ENCODE results near the gene ATOSB. TPM values are rescaled to one million over a fixed set of nuclear protein-coding genes. Genes with fewer than 3 reads are reported as not detected.

The ATOSB gene
- total and polyA plus RNA-seq, 9 of the 15 experiments (the other 6 are each of a cell fraction or from before 2014, with no cell fraction given) = 0.45 to 8.0 (median 4.2) TPM

DNA sequence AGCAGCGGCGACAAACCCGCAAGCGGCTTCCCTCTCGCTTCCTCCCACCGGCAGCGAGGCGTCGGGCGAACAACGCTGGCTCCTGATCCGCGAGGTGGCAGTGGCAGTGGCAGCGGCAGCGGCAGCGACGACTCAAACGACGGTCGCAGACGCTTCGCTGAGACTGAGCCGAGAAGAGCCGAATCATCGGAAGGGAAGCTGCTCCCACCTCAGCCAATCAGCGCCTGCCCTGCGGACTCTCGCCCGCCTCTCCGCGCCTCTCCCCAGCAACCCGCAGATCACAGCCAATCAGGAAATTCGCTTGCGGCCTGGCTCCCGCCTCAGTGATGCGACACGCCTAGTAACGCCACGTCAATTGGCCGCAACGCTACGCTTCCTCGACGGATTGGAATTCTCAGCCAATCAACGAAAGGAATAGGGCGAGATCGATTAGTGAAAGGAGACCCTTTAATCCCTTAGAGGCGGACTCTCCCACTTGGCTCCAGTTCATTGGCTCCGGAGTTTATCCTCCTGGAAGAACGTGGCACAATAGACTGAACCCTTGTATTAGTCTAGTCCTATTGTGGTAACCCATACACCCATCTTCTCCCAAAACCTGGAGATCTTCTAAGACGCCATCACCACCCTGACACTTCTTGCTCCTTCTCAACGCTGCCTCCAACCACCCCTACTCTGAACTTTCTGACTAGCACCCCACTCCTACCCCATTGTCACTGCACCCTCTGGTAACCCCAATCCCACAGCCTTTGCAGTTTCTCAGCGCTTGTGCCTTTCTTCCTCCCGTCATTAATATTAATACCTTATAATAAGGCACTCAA is 43.0 kb downstream of the ATOSB start, which contains the start of gene VCP (continued):
- TF ChIP-seq ILK (tag; IDR thresholded peaks at IDR 0.05; ENCODE audit: borderline replicate concordance, low read depth) (no peak), SMAD1 (IDR thresholded peaks at IDR 0.05; ENCODE audit: low read depth, low read length, partially characterized antibody) (no peak), RBM39 (optimal IDR thresholded peaks at IDR 0.05; ENCODE audit: low read depth, low read length) (no peak), PML (IDR thresholded peaks at IDR 0.05; ENCODE audit: low read length) (peak; percentile 49; the same call in 1 of the 2 replicates), FOS (IDR thresholded peaks at IDR 0.05; ENCODE audit: extremely low read depth, insufficient read length) (peak; percentile 92), XRCC3 (IDR thresholded peaks at IDR 0.05) (no peak), ELF1 (tag; IDR thresholded peaks at IDR 0.05) (no peak), FOXO4 (CRISPR knock-in tag; IDR thresholded peaks at IDR 0.05) (no peak), CBX1 (IDR thresholded peaks at IDR 0.05; ENCODE audit: low read depth) (peak; percentile 36; the same call in 1 of the 2 replicates), ZNF79 (CRISPR knock-in tag; IDR thresholded peaks at IDR 0.05; ENCODE audit: low read depth) (no peak), SPI1 (IDR thresholded peaks at IDR 0.05; ENCODE audit: borderline replicate concordance, low read depth, low read length) (no peak), ZNF444 (CRISPR knock-in tag; IDR thresholded peaks at IDR 0.05) (no peak), CHD2 (IDR thresholded peaks at IDR 0.05; ENCODE audit: low read depth, low read length) (peak; percentile 74), SMAD4 (CRISPR knock-in tag; conservative IDR thresholded peaks at IDR 0.05) (0 out of 2 replicates have a peak, but pooled peaks have one; percentile 1), HEY1 (CRISPR knock-in tag; IDR thresholded peaks at IDR 0.05; ENCODE audit: borderline replicate concordance) (no peak), ATF1 (CRISPR knock-in tag; IDR thresholded peaks at IDR 0.05) (0 out of 2 replicates have a peak, but pooled peaks have one; percentile 3), ATF1 (tag; IDR thresholded peaks at IDR 0.05) (peak; percentile 96)
- TF ChIP-seq, protein P1, sequence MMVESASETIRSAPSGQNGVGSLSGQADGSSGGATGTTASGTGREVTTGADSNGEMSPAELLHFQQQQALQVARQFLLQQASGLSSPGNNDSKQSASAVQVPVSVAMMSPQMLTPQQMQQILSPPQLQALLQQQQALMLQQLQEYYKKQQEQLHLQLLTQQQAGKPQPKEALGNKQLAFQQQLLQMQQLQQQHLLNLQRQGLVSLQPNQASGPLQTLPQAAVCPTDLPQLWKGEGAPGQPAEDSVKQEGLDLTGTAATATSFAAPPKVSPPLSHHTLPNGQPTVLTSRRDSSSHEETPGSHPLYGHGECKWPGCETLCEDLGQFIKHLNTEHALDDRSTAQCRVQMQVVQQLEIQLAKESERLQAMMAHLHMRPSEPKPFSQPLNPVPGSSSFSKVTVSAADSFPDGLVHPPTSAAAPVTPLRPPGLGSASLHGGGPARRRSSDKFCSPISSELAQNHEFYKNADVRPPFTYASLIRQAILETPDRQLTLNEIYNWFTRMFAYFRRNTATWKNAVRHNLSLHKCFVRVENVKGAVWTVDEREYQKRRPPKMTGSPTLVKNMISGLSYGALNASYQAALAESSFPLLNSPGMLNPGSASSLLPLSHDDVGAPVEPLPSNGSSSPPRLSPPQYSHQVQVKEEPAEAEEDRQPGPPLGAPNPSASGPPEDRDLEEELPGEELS (CRISPR knock-in tag; IDR thresholded peaks at IDR 0.05; ENCODE audit: borderline replicate concordance) = no peak
- TF ChIP-seq, protein P2, sequence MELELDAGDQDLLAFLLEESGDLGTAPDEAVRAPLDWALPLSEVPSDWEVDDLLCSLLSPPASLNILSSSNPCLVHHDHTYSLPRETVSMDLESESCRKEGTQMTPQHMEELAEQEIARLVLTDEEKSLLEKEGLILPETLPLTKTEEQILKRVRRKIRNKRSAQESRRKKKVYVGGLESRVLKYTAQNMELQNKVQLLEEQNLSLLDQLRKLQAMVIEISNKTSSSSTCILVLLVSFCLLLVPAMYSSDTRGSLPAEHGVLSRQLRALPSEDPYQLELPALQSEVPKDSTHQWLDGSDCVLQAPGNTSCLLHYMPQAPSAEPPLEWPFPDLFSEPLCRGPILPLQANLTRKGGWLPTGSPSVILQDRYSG (tag; conservative IDR thresholded peaks at IDR 0.05; ENCODE audit: low read depth) = no peak
